ENCODE data around the gene DLG2. TPM values are rescaled to one million over a fixed set of nuclear protein-coding genes. Genes with fewer than 3 reads are reported as not detected.
A peak's percentile ranks its signal among the peaks of the same experiment; 100 is the strongest.

Gene DLG2
- polyA plus RNA-seq, 1 donor = 8.1 TPM

DNA sequence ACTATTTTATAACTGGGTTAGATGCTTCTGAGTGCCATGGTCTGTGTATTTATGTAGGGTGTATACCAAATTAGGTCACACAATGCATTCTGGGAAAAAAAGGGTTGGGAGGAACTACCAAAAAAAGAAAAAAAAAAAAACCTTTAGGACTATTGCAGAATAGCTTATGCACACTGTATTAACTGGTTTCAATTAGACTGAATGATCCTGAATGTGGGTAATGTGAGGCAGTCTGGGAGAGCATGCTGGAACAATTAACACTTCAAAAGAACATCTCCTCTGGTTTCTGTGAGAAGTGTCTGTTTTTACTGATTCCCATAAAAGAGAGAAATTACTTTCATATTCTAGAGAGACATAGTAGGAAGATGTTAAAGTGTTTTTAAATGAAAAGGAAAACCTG is 521.3 kb downstream of the DLG2 start:
- no peak overlapping the region for H3K27ac ChIP-seq (ENCODE audit: low read length)
- no peaks in the 10 kb centered on the region for H3K27me3 ChIP-seq (ENCODE audit: control insufficient read depth, insufficient read depth, low read length)
- no peak overlapping the region for H3K4me3 ChIP-seq (ENCODE audit: low read length)
- no peaks in the 10 kb centered on the region for H3K4me1 ChIP-seq (ENCODE audit: control insufficient read depth, insufficient read depth, low read length)
- no peaks in the 10 kb centered on the region for H3K9me3 ChIP-seq (ENCODE audit: control insufficient read depth, low read depth, low read length)
- DNase-seq = no peak
- no peaks in the 10 kb centered on the region for H3K36me3 ChIP-seq (ENCODE audit: control insufficient read depth, insufficient read depth, low read length)

DNA sequence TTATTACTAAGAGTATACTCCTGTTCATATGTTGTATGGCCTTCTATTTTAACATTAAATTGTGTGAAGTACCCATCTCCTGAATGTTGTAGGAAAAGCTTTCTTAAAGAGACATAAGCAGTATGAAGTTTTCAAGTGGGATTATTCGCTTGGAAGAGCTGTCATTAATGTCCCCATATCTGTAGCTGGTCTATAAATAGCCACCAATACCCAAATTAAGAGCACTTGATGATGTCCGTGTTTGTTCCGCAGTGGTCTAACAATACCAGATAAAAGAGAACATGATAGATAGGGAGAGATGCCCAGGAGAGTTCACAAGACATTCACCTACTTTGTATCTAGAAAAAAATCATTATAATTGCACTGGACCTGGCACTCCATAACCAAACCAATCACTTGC is 527.6 kb downstream of the DLG2 start:
- no peaks in the 10 kb centered on the region for H3K36me3 ChIP-seq (ENCODE audit: control insufficient read depth, insufficient read depth, low read length)
- DNase-seq = no peak
- H3K27ac ChIP-seq (ENCODE audit: low read length) = no peak overlapping the region
- no peaks in the 10 kb centered on the region for H3K4me1 ChIP-seq (ENCODE audit: control insufficient read depth, insufficient read depth, low read length)
- H3K4me3 ChIP-seq (ENCODE audit: low read length) = no peak overlapping the region
- WGBS (ENCODE audit: insufficient coverage, low lambda C conversion rate) = no CpG with 5 or more reads among the region's 3 CpGs
- no peaks in the 10 kb centered on the region for H3K9me3 ChIP-seq (ENCODE audit: control insufficient read depth, low read depth, low read length)
- H3K27me3 ChIP-seq (ENCODE audit: control insufficient read depth, insufficient read depth, low read length) = no peaks in the 10 kb centered on the region

DNA sequence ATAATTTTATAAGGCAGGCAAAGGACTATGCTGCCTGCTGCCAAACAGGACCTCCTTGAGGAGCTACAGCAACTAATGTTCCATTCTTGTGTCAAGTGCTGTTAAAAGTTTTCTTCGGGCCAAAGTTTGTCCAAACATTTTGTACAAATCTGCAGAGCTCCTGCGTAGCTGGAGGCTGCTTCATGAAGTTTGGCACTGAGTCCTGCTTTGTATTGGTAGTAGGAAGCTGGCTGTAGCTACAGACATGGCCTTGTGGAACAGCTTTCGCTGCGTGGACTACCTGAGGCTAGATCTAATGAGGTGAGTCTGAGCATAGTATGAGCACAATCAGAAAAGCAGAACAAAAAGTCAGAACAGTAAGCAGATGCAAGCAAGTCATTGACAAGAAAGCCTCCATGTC is 528.1 kb downstream of the DLG2 start:
- Histone ChIP-seq H3K36me3 (ENCODE audit: control insufficient read depth, insufficient read depth, low read length) (no peaks in the 10 kb centered on the region), H3K4me1 (ENCODE audit: control insufficient read depth, insufficient read depth, low read length) (no peaks in the 10 kb centered on the region), H3K27ac (ENCODE audit: low read length) (no peak overlapping the region), H3K4me3 (ENCODE audit: low read length) (no peak overlapping the region), H3K27me3 (ENCODE audit: control insufficient read depth, insufficient read depth, low read length) (no peaks in the 10 kb centered on the region), H3K9me3 (ENCODE audit: control insufficient read depth, low read depth, low read length) (no peaks in the 10 kb centered on the region)
- DNase-seq = no peak
- no CpG with 5 or more reads among the region's 4 CpGs for WGBS (ENCODE audit: insufficient coverage, low lambda C conversion rate)

DNA sequence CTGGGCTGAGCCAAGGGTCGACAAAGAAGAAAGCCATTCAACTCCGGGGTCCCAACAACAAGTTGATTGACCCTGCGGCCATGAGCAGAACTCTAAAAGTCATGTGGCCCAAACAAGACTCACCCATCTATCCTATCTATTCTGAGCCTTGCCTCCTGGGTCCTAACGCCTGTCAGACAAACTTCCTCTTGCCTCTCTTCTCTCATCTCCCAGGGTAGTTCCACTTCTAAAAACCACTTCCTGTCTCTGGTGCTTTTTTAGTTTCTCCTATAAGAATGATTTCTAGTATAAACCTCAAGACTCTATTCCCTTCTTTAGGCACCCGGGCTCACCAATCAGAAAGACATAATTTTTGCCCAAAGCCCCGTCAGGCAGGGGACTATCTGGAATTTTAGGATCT is 530.2 kb downstream of the DLG2 start:
- DNase-seq = no peak
- Histone ChIP-seq H3K4me1 (ENCODE audit: control insufficient read depth, insufficient read depth, low read length) (no peaks in the 10 kb centered on the region), H3K36me3 (ENCODE audit: control insufficient read depth, insufficient read depth, low read length) (no peaks in the 10 kb centered on the region), H3K27ac (ENCODE audit: low read length) (no peak overlapping the region), H3K9me3 (ENCODE audit: control insufficient read depth, low read depth, low read length) (no peaks in the 10 kb centered on the region), H3K4me3 (ENCODE audit: low read length) (no peak overlapping the region), H3K27me3 (ENCODE audit: control insufficient read depth, insufficient read depth, low read length) (no peaks in the 10 kb centered on the region)
- 80% methylated on average over 1 of the region's 6 CpGs for WGBS (ENCODE audit: insufficient coverage, low lambda C conversion rate)

DNA sequence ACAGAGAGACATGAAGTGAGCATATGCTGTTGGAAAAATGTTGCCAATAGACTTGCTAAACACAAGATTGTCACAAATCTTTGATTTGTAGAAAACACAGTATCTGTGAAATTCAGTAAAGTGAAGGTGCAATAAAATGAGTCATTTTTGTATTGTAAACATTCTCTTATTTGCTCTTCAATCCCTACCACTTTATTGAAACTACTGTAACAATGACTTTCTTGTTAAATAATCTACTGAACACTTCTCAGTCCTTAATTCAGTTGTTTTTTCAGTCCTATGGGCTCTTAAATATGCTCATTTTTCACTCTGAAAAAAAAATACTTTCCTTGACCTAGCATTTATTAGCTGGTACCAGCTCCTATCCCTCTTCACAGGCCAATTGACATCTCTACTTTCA is 531.9 kb downstream of the DLG2 start:
- Histone ChIP-seq H3K4me1 (ENCODE audit: control insufficient read depth, insufficient read depth, low read length) (no peaks in the 10 kb centered on the region), H3K9me3 (ENCODE audit: control insufficient read depth, low read depth, low read length) (no peaks in the 10 kb centered on the region), H3K4me3 (ENCODE audit: low read length) (no peak overlapping the region), H3K27me3 (ENCODE audit: control insufficient read depth, insufficient read depth, low read length) (no peaks in the 10 kb centered on the region), H3K36me3 (ENCODE audit: control insufficient read depth, insufficient read depth, low read length) (no peaks in the 10 kb centered on the region), H3K27ac (ENCODE audit: low read length) (no peak overlapping the region)
- no peak for DNase-seq

DNA sequence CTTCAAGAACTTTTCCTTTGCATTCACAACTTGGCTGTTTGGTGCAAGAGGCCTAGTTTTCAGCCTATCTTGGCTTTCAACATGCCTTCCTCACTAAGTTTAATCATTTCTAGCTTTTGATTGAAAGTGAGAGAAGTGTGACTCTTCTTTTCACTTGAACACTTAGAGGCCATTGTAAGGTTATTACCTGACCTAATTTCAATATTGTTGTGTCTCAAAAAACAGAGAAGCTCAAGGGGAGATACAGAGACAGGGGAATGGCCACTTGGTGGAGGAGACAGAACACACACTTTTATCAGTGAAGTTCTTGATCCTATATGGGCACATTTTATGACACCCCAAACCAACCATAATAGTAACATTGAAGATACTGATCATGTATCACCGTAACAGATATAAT is 532.3 kb downstream of the DLG2 start:
- H3K36me3 ChIP-seq (ENCODE audit: control insufficient read depth, insufficient read depth, low read length) = no peaks in the 10 kb centered on the region

DNA sequence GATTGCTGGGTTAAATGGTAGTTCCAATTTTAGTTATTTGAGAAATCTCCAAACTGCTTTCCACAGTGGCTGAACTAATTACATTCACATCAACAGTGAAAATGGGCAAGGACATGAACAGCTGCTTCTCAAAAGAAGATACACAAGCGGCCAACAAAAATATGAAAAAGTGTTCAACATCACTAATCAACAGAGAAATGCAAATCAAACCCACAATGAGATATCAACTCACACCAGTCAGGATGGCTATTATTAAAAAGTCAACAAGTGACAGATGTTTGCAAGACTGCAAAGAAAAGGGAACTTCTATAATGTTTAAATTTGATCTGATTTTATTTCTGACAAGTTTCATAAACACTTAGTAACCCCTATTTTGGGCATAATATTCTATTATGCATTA is 537.5 kb downstream of the DLG2 start:
- Histone ChIP-seq H3K27ac (ENCODE audit: low read length) (no peak overlapping the region), H3K36me3 (ENCODE audit: control insufficient read depth, insufficient read depth, low read length) (no peaks in the 10 kb centered on the region), H3K27me3 (ENCODE audit: control insufficient read depth, insufficient read depth, low read length) (no peaks in the 10 kb centered on the region), H3K4me1 (ENCODE audit: control insufficient read depth, insufficient read depth, low read length) (no peaks in the 10 kb centered on the region), H3K4me3 (ENCODE audit: low read length) (no peak overlapping the region), H3K9me3 (ENCODE audit: control insufficient read depth, low read depth, low read length) (no peaks in the 10 kb centered on the region)
- no CpG with 5 or more reads among the region's 1 CpG for WGBS (ENCODE audit: insufficient coverage, low lambda C conversion rate)
- no peak for DNase-seq

More for the DNA sequence above, 532.3 kb downstream of the DLG2 start:
- no peak for DNase-seq
- no peaks in the 10 kb centered on the region for H3K4me1 ChIP-seq (ENCODE audit: control insufficient read depth, insufficient read depth, low read length)
- no peaks in the 10 kb centered on the region for H3K27me3 ChIP-seq (ENCODE audit: control insufficient read depth, insufficient read depth, low read length)
- no peak overlapping the region for H3K27ac ChIP-seq (ENCODE audit: low read length)
- no peaks in the 10 kb centered on the region for H3K9me3 ChIP-seq (ENCODE audit: control insufficient read depth, low read depth, low read length)
- no peak overlapping the region for H3K4me3 ChIP-seq (ENCODE audit: low read length)
- 67% methylated on average over 1 of the region's 1 CpG for WGBS (ENCODE audit: insufficient coverage, low lambda C conversion rate)

DNA sequence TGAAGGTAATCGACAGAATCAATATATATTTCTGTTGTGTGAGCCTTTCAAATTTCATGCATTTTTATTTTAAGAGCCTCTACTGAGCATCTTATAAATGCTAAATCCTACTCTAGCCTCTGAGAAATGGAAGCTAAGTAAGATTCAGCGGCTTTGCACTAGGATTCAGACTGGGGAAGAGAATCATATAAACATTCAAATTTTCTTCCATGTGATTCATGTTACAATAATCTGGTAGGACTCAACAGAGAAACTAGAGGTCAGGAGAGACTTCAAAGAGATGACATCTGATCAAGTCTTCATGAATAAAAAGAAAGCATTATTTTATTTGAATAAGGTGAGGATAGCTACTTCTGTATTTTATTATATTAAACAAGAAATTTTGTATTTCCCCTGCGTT is 538.9 kb downstream of the DLG2 start:
- no peaks in the 10 kb centered on the region for H3K4me1 ChIP-seq (ENCODE audit: control insufficient read depth, insufficient read depth, low read length)
- H3K36me3 ChIP-seq (ENCODE audit: control insufficient read depth, insufficient read depth, low read length) = no peaks in the 10 kb centered on the region
- DNase-seq = no peak
- H3K9me3 ChIP-seq (ENCODE audit: control insufficient read depth, low read depth, low read length) = no peaks in the 10 kb centered on the region
- no peak overlapping the region for H3K27ac ChIP-seq (ENCODE audit: low read length)
- no peak overlapping the region for H3K4me3 ChIP-seq (ENCODE audit: low read length)
- 57% methylated on average over 1 of the region's 3 CpGs for WGBS (ENCODE audit: insufficient coverage, low lambda C conversion rate)
- no peaks in the 10 kb centered on the region for H3K27me3 ChIP-seq (ENCODE audit: control insufficient read depth, insufficient read depth, low read length)

DNA sequence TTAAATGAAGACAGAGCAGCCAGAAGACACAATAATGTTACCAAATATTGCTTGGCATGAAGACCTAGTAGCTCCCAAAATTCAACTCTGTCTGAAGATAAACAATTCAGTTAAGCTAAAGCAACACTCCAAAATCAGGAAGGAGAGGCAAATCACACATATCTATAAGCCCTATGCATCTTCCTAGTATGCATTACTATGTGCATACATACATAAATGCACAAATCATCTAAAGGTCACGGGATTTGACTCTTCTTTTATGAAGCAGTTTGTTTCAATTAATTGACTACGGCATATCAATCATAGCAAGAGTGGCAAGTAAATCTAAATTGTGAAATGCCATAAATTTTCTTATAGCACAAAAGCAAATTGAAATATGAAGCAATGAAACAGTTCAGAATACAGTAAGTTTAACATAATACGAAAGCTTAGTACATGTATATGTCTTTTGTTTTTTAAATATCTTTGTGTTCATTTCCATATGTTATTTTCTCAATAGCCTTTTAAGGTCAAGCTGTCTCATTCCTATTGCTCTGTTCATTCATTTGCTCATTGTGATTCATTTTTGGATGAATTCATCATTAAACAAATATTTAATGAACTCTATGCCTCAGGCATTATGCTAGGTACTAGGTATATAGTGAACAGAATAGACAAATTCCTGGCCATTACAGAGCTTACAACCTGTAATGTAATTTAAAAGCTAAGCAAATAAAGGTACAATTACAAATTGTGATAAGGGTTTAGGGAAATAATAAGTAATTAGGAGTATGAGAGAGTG is 540.5 kb downstream of the DLG2 start:
- no peaks in the 10 kb centered on the region for H3K36me3 ChIP-seq (ENCODE audit: control insufficient read depth, insufficient read depth, low read length)
- 88% methylated on average over 2 of the region's 3 CpGs for WGBS (ENCODE audit: insufficient coverage, low lambda C conversion rate)
- H3K27ac ChIP-seq (ENCODE audit: low read length) = no peak overlapping the region
- no peak overlapping the region for H3K4me3 ChIP-seq (ENCODE audit: low read length)
- no peaks in the 10 kb centered on the region for H3K27me3 ChIP-seq (ENCODE audit: control insufficient read depth, insufficient read depth, low read length)
- H3K9me3 ChIP-seq (ENCODE audit: control insufficient read depth, low read depth, low read length) = no peaks in the 10 kb centered on the region
- DNase-seq = no peak
- no peaks in the 10 kb centered on the region for H3K4me1 ChIP-seq (ENCODE audit: control insufficient read depth, insufficient read depth, low read length)

DNA sequence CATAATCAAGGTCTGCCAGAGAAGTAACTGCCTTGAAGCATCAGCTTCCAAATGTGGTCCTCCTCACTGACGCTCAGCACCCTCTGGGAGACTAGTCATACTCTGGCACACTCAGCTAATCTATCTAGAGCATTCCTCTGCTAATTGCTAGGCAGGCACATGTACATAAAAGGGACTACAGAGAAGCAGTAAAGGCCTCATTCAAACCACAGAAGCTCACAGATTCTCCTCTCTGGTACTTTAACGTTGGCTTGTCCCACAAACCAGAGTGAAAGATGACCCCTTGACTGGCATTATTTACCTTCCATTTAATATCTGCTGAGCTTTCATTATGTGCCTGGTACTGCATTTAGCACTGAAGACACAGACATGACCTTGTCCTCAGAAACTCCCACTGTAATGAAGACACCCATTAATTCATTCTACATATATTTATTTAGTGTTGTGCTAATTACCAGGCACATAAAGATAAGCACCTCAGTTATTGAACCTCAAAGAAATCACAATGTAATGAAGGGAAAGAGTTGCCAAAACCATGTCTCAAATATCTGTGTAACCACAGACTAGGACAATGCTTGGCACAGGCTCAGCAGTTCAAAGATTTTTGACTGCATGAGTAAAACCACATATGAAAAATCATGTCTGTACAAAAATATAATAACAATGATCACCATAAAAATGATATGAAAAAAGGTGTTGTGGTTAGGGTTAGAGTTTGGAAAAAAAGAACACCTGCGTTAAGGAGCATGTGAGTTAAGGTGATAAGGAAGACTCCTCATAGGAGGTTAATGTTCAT is 550.4 kb downstream of the DLG2 start:
- WGBS (ENCODE audit: insufficient coverage, low lambda C conversion rate) = 33% methylated on average over 1 of the region's 3 CpGs
- Histone ChIP-seq H3K27me3 (ENCODE audit: control insufficient read depth, insufficient read depth, low read length) (no peaks in the 10 kb centered on the region), H3K36me3 (ENCODE audit: control insufficient read depth, insufficient read depth, low read length) (no peaks in the 10 kb centered on the region), H3K4me1 (ENCODE audit: control insufficient read depth, insufficient read depth, low read length) (no peaks in the 10 kb centered on the region), H3K4me3 (ENCODE audit: low read length) (no peak overlapping the region), H3K9me3 (ENCODE audit: control insufficient read depth, low read depth, low read length) (no peaks in the 10 kb centered on the region), H3K27ac (ENCODE audit: low read length) (no peak overlapping the region)
- DNase-seq = peak; percentile 1 to 10

DNA sequence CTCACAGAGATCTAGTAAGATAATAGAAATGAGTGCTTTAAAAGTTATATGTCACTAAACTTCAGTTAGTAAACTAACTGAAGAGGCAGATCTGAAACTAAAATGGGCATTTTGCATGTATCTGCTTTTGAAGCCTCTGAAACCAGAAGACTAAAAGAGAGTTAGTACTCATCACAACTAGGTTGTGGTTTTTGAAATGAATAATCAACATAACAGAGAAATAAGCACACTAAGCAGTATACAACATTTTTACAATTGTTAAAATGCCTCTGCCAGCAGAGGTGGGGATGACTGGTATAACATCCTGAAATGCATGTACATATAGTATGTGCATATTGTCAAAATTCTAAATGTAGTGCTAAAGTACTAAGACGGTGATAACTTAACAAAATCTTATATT is 564.5 kb downstream of the DLG2 start:
- Histone ChIP-seq H3K4me1 (ENCODE audit: control insufficient read depth, insufficient read depth, low read length) (no peaks in the 10 kb centered on the region), H3K27me3 (ENCODE audit: control insufficient read depth, insufficient read depth, low read length) (no peaks in the 10 kb centered on the region), H3K36me3 (ENCODE audit: control insufficient read depth, insufficient read depth, low read length) (no peaks in the 10 kb centered on the region), H3K4me3 (ENCODE audit: low read length) (no peak overlapping the region), H3K27ac (ENCODE audit: low read length) (no peak overlapping the region), H3K9me3 (ENCODE audit: control insufficient read depth, low read depth, low read length) (no peaks in the 10 kb centered on the region)
- DNase-seq = no peak
- no CpG with 5 or more reads among the region's 1 CpG for WGBS (ENCODE audit: insufficient coverage, low lambda C conversion rate)
